NCI-H2196 (cell line): ENCODE results near the gene CELF1.
"Not testable (repeated sequence)": the region's sequence is repeated elsewhere in the genome, so short reads cannot be mapped to it uniquely, and the experiment has no call there.

Experiments used
- DNase-seq: peaks from one replicate; lab custom pipeline; 2025; ENCODE audit not compliant: unreplicated experiment; lab: John Stamatoyannopoulos, UW

CELF1 gene

DNA sequence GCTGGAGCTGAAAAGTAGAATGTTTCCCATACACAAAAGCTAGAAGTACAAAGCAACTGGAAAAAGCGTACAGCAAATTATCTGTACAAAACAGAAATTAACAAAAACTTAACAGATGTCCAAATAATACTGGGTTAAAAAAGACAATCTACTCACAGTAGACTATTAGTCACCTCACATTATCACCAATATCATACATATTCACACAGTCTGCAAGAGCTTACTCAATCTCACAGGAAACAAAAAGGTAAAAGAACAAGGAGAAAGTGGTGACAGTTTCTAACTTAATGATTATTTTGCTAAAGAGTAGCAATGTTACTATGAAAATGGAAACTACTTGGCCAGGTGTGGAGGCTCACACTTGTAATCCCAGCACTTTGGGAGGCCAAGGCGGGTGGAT is 11.9 kb downstream of the CELF1 start:
- DNase-seq = no peak

GRCh38 chr11:47539681-47540039 is 13.3 kb downstream of the CELF1 start:
- DNase-seq = no peak

- DNase-seq = peak; percentile 47
Measured at GRCh38 chr11:47538741-47539565, 14.0 kb downstream of the CELF1 start.

- no peak for DNase-seq
Measured at GRCh38 chr11:47536915-47537314, 16.0 kb downstream of the CELF1 start.

DNA sequence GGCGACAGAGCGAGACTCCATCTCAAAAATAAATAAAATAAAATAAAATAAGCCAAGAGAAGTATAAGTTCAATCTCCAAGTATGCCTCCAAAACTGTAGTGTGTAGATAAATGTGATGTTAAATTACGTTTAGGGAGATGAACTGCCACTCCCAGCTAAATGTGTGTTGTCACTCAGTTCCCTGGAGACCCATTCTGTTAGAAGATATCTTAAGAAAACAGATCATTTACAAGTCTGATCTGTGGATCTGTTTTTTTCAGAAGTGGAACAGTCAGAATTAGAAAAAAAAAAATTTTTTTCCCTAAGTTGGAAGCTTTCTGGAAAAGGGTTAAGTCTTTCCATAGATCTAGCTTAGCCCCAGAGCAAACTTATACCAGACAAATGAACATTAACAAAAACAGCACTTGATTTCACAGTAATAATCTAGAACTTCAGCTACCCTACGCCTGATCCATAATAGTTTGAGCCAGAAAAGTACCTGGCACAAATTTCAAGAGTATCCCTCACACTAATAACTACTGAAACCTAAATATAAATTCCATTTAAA is 18.2 kb downstream of the CELF1 start:
- DNase-seq = no peak

- DNase-seq = no peak
Measured at GRCh38 chr11:47533690-47534151, 19.2 kb downstream of the CELF1 start.

DNA sequence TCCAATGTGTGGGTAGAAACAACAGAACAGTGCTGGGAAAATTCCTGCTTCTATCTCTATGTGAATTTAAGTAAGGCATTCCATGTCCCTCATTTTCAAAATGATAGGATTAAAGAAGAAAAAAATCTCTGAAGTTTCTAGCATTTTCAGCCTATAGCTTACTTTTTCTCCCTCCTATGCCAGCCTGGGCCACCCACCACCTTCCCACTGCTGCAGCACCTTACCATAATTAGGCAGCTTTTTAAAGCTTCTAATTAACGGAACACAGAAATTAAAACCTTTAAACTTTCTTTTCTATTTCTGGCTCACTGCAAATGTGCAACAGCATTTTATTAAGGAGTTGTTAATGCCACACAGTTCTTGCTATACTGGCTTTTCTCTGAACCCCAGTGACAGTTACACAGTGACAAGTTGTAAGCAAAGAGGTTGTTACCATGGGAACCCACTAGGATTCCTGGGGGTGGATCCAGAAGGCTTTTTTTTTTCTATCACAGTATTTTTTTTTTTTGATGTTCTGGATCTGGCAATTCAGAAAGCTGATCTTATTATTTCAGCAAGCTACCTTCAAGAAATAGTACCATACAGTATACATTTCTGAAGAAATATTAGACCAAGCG is 20.2 kb downstream of the CELF1 start:
- no peak for DNase-seq

- no peak for DNase-seq
Measured at GRCh38 chr11:47531666-47532065, 21.3 kb downstream of the CELF1 start.

DNA sequence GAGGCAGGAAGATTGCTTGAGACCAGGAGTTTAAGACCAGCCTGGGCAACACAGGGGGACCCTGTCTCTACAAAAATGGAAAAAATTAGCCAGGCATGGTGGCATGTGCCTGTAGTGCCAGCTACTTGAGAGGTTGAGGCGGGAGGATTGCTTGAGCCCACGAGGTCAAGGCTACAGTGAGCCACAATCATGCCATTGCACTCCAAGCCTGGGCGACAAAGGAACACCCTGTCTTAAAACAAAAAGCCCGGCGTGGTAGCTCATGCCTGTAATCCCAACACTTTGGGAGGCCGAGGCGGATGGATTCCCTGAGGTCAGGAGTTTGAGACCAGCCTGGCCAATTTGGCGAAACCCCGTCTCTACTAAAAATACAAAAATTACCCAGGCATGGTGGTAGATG is 22.2 kb downstream of the CELF1 start:
- DNase-seq = not testable (repeated sequence)

GRCh38 chr11:47529951-47530350 is 23.0 kb downstream of the CELF1 start:
- DNase-seq = no peak

DNA sequence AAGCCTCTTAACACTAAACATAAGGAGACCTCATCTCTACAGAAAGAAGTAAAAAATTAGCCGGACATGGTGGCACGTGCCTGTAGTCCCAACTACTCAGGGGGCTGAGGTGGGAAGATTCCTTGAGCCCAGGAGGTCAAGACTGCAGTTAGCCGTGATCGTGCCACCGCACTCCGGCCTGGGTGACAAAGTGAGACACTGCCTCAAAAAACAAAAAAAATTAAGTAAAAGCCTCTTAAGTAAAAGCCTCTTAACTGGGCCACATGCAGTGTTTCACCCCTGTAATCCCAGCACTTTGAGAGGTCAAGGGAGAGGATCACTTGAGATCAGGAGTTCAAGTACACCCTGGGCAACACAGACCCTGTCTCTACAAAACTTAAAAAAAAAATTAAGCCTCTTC is 25.7 kb downstream of the CELF1 start:
- no peak for DNase-seq

DNA sequence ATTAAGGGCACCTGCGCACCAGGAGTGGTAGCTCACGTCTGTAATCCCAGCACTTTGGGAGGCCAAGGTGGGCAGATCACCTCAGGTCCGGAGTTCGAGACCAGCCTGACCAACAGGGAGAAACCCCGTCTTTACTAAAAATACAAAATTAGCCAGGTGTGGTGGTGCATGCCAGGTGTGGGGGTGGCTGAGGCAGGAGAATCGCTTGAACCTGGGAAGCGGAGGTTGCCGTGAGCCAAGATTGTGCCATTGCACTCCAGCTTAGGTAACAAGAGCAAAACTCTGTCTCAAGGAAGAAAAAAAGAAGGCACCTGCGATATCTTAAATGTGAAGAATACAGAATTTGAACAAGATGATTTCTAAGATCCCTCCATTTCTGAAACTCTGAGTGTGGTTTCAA is 26.9 kb downstream of the CELF1 start:
- DNase-seq = not testable (repeated sequence)

DNA sequence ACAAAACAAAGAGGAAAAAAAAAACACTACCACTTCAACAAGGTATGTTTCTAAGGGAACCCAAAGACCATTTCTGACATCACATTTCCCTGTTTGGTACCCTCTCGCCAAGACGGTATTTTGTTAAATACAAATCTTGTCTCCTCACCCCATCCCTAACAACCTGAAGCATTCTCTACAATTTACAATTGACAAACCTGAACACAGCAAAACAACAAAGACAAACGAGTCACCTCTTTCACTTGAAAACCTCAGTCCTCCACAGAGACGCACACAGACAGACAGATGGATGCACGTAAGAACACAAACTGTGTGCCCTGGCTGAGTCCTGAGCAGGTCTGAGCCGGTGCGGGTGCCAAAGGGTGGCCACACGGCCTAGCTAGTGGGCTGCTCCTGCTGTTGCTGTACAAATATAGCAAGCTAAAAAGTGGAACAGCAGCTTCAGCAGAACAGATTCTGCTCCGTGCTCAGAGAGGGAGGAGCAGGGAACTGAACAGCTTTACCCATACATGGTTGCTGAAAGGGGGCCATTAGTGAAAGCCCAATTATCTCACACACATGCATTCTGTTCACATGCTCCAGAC is 28.5 kb downstream of the CELF1 start:
- no peak for DNase-seq

GRCh38 chr11:47523490-47524225 is 29.3 kb downstream of the CELF1 start:
- peak; percentile 38 for DNase-seq

DNA sequence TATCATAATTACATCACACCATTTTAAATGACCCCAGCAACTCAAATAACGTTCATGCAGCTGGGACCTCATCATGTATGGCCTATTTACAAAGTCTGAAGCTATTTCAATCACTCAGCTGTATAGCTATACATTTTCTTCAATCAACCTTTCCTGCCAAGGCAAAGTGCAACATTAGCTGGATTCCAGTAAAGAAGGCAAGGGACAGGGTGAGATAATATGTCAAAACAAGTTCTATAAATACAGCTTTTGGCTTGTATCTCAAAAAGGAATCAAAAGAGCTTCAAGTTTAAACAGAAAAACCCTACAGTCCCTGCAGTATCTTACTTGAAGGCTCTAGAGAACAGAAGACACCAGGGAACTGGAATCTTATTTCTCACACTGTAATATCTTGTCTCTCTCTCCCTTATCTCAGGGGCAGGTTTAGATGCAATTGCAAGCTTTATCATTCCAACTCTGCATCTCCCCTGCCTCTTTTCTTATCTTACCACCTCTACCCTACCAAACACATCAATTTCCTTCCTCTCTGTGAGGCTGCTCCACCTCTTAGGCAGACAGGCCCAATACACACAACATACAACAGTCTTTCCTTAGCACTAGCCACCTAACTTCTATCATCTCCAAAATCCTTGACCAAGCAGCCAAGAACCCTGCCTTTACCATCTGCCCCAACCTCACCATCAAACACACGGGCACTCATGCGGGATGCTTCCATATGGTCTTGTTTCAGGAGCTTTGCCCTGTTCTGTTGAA is 34.5 kb downstream of the CELF1 start:
- DNase-seq = no peak

GRCh38 chr11:47516984-47517853 is 35.7 kb downstream of the CELF1 start:
- no peak for DNase-seq

GRCh38 chr11:47516155-47516554 is 36.8 kb downstream of the CELF1 start:
- no peak for DNase-seq

GRCh38 chr11:47514825-47515647 is 37.9 kb downstream of the CELF1 start:
- DNase-seq = no peak

- DNase-seq = no peak
Measured at GRCh38 chr11:47512701-47513100, 40.2 kb downstream of the CELF1 start.
